Peyer's patch (tissue), 4 donors: ENCODE results near the gene CD38. TPM values are rescaled to one million over a fixed set of nuclear protein-coding genes. Genes with fewer than 3 reads are reported as not detected.
"Not testable (repeated sequence)": the region's sequence is repeated elsewhere in the genome, so short reads cannot be mapped to it uniquely, and the experiment has no call there.

Experiments used
- DNase-seq, 3 donors: peaks; one replicate each; pipeline ENCODE4 v3.0.0-alpha.2; 2017 to 2019
- H3K27ac ChIP-seq, 4 donors: fragments of 200-600 bp; sonication (generic); one replicate each; pipeline ENCODE4 v1.5.1; 2016 to 2019
- H3K27me3 ChIP-seq, 2 donors: fragments of 200-600 bp; sonication (generic); one replicate each; pipeline ENCODE4 v1.5.1; 2019
- H3K36me3 ChIP-seq, 3 donors: fragments of 200-600 bp; sonication (generic); one replicate each; pipeline ENCODE4 v1.5.1; 2016 to 2019
- H3K4me1 ChIP-seq, 4 donors: fragments of 200-600 bp; sonication (generic); one replicate each; pipeline ENCODE4 v1.5.1; 2016 to 2019
- H3K4me3 ChIP-seq, 4 donors: fragments of 200-600 bp; sonication (generic); 1 replicate in 3 of 4; 2 replicates in 1 of 4; pipeline ENCODE4 v1.5.1; 2016 to 2019; ENCODE audit warnings: mild to moderate bottlenecking in 1 of 4
- H3K9me3 ChIP-seq, 4 donors: fragments of 200-600 bp; sonication (generic); one replicate each; pipeline ENCODE4 v1.5.1; 2016 to 2019; ENCODE audit warnings: mild to moderate bottlenecking in 1 of 4
- POLR2A ChIP-seq, 2 donors: fragments of 450-650 bp; IDR thresholded peaks; one replicate each; pipeline ENCODE4 v1.5.1; 2017; ENCODE audit warnings: antibody characterized with exemption in 2 of 2, mild to moderate bottlenecking in 2 of 2, moderate library complexity in 2 of 2
- total RNA-seq, 4 donors: library from RNA; depleted of rRNA; stranded (reverse); fragments of >200 nt; gene quantifications; one replicate each; pipeline ENCODE4 v1.1.0, GENCODE V29; 2016
- TF ChIP-seq, protein P1 (sequence below), 6 experiments: fragments of 450-650 bp in 4 of 6; fragments of 200-600 bp in 2 of 6; sonication (generic) in 1 of 6; IDR thresholded peaks; one replicate each; pipeline ENCODE4 v1.5.1; 2017 to 2019; ENCODE audit warnings: antibody characterized with exemption in 6 of 6, mild to moderate bottlenecking in 3 of 6, moderate library complexity in 1 of 6

CD38 gene
- total RNA-seq, 4 donors from 2014 or later: 2.1 to 19.0 (median 3.9) TPM

- Histone ChIP-seq H3K9me3 (no peaks in the 10 kb centered on the region), H3K4me3 (no peak overlapping the region), H3K27ac (no peak overlapping the region), H3K4me1 (no peaks in the 10 kb centered on the region), H3K36me3 (no peaks in the 10 kb centered on the region), H3K27me3 (no peaks in the 10 kb centered on the region)
- TF ChIP-seq POLR2A (IDR thresholded peaks at IDR 0.05): no peak
- TF ChIP-seq, protein P1, sequence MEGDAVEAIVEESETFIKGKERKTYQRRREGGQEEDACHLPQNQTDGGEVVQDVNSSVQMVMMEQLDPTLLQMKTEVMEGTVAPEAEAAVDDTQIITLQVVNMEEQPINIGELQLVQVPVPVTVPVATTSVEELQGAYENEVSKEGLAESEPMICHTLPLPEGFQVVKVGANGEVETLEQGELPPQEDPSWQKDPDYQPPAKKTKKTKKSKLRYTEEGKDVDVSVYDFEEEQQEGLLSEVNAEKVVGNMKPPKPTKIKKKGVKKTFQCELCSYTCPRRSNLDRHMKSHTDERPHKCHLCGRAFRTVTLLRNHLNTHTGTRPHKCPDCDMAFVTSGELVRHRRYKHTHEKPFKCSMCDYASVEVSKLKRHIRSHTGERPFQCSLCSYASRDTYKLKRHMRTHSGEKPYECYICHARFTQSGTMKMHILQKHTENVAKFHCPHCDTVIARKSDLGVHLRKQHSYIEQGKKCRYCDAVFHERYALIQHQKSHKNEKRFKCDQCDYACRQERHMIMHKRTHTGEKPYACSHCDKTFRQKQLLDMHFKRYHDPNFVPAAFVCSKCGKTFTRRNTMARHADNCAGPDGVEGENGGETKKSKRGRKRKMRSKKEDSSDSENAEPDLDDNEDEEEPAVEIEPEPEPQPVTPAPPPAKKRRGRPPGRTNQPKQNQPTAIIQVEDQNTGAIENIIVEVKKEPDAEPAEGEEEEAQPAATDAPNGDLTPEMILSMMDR (IDR thresholded peaks at IDR 0.05): no peak
- DNase-seq: no peak
These were observed 21.6 kb downstream of the CD38 start for GRCh38 chr4:15799701-15800100.

DNA sequence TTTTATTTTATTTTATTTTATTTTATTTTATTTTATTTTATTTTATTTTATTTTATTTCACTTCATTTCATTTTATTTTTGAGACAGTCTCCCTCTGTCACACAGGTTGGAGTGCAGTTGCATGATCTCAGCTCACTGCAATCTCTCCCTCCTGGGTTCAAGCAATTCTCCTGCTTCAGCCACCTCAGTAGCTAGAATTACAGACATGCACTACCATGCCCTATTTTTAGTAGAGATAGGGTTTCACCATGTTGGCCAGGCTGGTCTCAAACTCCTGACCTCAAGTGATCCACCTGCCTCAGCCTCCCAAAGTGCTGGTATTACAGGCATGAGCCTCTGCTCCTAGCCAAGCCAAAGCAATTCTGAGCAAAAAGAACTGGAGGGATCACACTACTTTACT lies 24.4 kb downstream of the CD38 start:
- H3K9me3 ChIP-seq, DNase-seq, H3K36me3 ChIP-seq, H3K27me3 ChIP-seq, H3K4me1 ChIP-seq, H3K27ac ChIP-seq, H3K4me3 ChIP-seq: not testable (repeated sequence)

GRCh38 chr4:15805583-15806517 lies 27.7 kb downstream of the CD38 start:
- no peak overlapping the region for H3K4me3 ChIP-seq
- H3K4me1 ChIP-seq: peaks cover 0 to 2% (median 0%) of the 10 kb centered on the region in 4 donors
- H3K27ac ChIP-seq: no peak overlapping the region
- TF ChIP-seq POLR2A (IDR thresholded peaks at IDR 0.05): no peak
- TF ChIP-seq, protein P1 (IDR thresholded peaks at IDR 0.05): peak; percentile 37 to 84 (median 78)
- no peaks in the 10 kb centered on the region for H3K27me3 ChIP-seq
- H3K36me3 ChIP-seq: no peaks in the 10 kb centered on the region
- no peaks in the 10 kb centered on the region for H3K9me3 ChIP-seq
- peak in 1 of 3 donors; percentile 66 for DNase-seq

DNA sequence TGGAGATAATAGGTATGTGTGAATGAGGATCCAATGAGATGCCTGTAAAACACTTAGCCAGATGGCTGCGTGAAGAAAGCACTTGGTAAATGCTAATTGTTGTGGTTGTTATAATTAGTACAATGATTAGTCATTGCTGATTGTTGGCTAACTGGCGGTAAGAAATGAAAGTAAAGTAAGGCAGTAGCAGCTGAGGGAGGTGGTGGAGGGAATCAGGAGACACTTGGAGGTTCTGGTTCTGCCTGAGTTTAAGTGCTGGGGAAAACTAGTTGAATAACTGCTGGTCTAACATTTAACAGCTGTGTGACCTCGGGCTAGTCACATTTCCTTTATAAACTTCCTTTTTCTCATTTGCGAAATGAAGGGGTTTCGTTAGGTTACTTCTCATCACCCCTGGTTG lies 30.9 kb downstream of the CD38 start:
- H3K27ac ChIP-seq: peak overlapping the region in 2 of 4 donors; percentile 2 to 7
- no peaks in the 10 kb centered on the region for H3K36me3 ChIP-seq
- no peaks in the 10 kb centered on the region for H3K27me3 ChIP-seq
- peaks cover 0 to 2% (median 0%) of the 10 kb centered on the region in 4 donors for H3K4me1 ChIP-seq
- no peaks in the 10 kb centered on the region for H3K9me3 ChIP-seq
- no peak for DNase-seq
- no peak overlapping the region for H3K4me3 ChIP-seq
- TF ChIP-seq, protein P1 (IDR thresholded peaks at IDR 0.05): no peak
- no peak for TF ChIP-seq POLR2A (IDR thresholded peaks at IDR 0.05)

GRCh38 chr4:15809466-15809865 lies 31.3 kb downstream of the CD38 start:
- DNase-seq: no peak
- H3K27me3 ChIP-seq: no peaks in the 10 kb centered on the region
- TF ChIP-seq POLR2A (IDR thresholded peaks at IDR 0.05): no peak
- TF ChIP-seq, protein P1 (IDR thresholded peaks at IDR 0.05): no peak
- H3K4me1 ChIP-seq: peaks cover 0 to 2% (median 0%) of the 10 kb centered on the region in 4 donors
- H3K27ac ChIP-seq: peak overlapping the region in 1 of 4 donors; percentile 7
- no peaks in the 10 kb centered on the region for H3K9me3 ChIP-seq
- no peak overlapping the region for H3K4me3 ChIP-seq
- no peaks in the 10 kb centered on the region for H3K36me3 ChIP-seq

DNA sequence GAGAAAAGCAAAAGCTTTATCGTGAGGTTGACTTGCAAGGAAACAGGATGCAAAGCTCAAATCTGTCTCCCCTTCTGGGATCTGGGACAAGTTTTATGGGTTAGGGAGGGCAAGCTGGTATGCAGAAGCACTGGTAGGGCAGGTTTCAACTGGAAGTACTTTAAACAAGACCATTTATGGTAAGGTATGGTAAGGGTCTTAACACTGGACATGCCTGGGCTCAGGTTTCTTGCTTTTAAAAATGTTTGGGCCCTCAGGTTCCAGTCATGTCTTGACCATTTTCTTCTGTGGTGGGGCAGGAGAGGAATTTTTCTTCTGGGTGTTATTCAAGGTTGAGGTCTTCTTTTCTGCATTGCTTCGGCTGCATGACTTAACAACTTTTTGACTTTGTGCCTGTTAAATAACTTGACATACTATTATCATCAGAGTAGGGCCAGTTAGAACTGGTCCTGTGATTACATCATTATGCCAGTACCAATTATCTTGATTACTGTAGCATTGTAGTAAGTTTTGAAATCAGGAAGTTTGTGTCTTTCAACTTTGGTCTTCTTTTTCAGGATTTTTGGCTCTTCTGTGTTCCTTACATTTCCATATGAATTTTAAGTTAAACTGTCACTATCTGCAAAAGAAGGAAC lies 33.7 kb downstream of the CD38 start:
- Histone ChIP-seq H3K4me1 (peaks cover 0 to 2% (median 0%) of the 10 kb centered on the region in 4 donors), H3K27me3 (no peaks in the 10 kb centered on the region), H3K27ac (no peak overlapping the region), H3K4me3 (no peak overlapping the region), H3K36me3 (no peaks in the 10 kb centered on the region), H3K9me3 (no peaks in the 10 kb centered on the region)
- TF ChIP-seq POLR2A (IDR thresholded peaks at IDR 0.05): no peak
- TF ChIP-seq, protein P1 (IDR thresholded peaks at IDR 0.05): no peak
- no peak for DNase-seq
